Heart left ventricle (tissue), 16 donors: ENCODE data around the gene MKRN1. TPM values are rescaled to one million over a fixed set of nuclear protein-coding genes. Genes with fewer than 3 reads are reported as not detected.

Experiments
- ATAC-seq, 4 donors: fragments of 200-7000 bp; cut with Tn5 transposase; one replicate each; pipeline ENCODE4 v1.9.1; 2020 to 2022; ENCODE audit warnings: moderate library complexity in 4 of 4, mild to moderate bottlenecking in 3 of 4, moderate number of reproducible peaks in 1 of 4
- DNase-seq, 5 donors: peaks; one replicate each; pipeline ENCODE4 v3.0.0-alpha.2; 2020
- H3K27ac ChIP-seq, 12 donors: fragments of 200-600 bp; sonication (generic) in 4 of 12; one replicate each; pipeline versions ENCODE4 v1.5.0 to v1.8.0; 2016 to 2022; ENCODE audit warnings: mild to moderate bottlenecking in 2 of 12
- H3K27me3 ChIP-seq, 9 donors: fragments of 200-600 bp; sonication (generic) in 2 of 9; one replicate each; pipeline versions ENCODE4 v1.5.1 to v1.8.0; 2016 to 2022; ENCODE audit warnings: mild to moderate bottlenecking in 3 of 9
- H3K36me3 ChIP-seq, 9 donors: fragments of 200-600 bp; sonication (generic) in 2 of 9; one replicate each; pipeline versions ENCODE4 v1.5.0 to v1.8.0; 2018 to 2022; ENCODE audit warnings: mild to moderate bottlenecking in 2 of 9
- H3K4me1 ChIP-seq, 12 donors: fragments of 200-600 bp; sonication (generic) in 4 of 12; one replicate each; pipeline versions ENCODE4 v1.5.0 to v1.8.0; 2016 to 2022; ENCODE audit warnings: mild to moderate bottlenecking in 3 of 12
- H3K4me3 ChIP-seq, 12 donors: fragments of 200-600 bp; sonication (generic) in 4 of 12; one replicate each; pipeline versions ENCODE4 v1.5.0 to v1.8.0; 2017 to 2022; ENCODE audit warnings: mild to moderate bottlenecking in 9 of 12, moderate library complexity in 4 of 12
- H3K9me3 ChIP-seq, 12 donors: fragments of 200-600 bp; sonication (generic) in 4 of 12; one replicate each; pipeline versions ENCODE4 v1.5.0 to v1.8.0; 2016 to 2022; ENCODE audit warnings: mild to moderate bottlenecking in 1 of 12
- POLR2A ChIP-seq, 2 donors: fragments of 450-650 bp; IDR thresholded peaks; one replicate each; pipeline ENCODE4 v1.6.1; 2017; ENCODE audit warnings: antibody characterized with exemption in 2 of 2, mild to moderate bottlenecking in 2 of 2, moderate library complexity in 2 of 2
- WGBS, 4 donors: extraction: QIAGEN DNeasy Blood & Tissue Kit in 2 of 4; methylation state at CpG; one replicate each; pipeline versions ENCODE4 v1.1.5 to v1.1.7; 2013 to 2018; 5-methylcytosine and 5-hydroxymethylcytosine counted together
- intact Hi-C, 10 donors: fragments of 100-400 bp; cut with DNase I; formaldehyde crosslinking; loops; one replicate each; pipeline versions ENCODE4 v1.11.1 to v1.14.2; 2022
- polyA plus RNA-seq, 2 donors: library from polyadenylated mRNA; stranded (reverse); fragments of 200-250 nt; gene quantifications; one replicate each; pipeline ENCODE4 v1.2.3, GENCODE V29; 2013
- total RNA-seq, 9 donors: library from RNA; depleted of rRNA in 2 of 9; stranded (reverse); fragments of >200 nt in 2 of 9; fragmentation: NEBNext Ultra II Directional in 3 of 9; extraction: Animal tissue kit (Norgen Biotek cat#: 25700) in 3 of 9; gene quantifications; one replicate each; pipeline versions ENCODE4 v1.1.0 to v1.2.4, GENCODE V29; 2016 to 2023
- TF ChIP-seq, protein P1 (sequence below), 12 donors: fragments of 200-600 bp; sonication (generic) in 4 of 12; IDR thresholded peaks; one replicate each; pipeline versions ENCODE4 v1.5.0 to v1.8.0; 2018 to 2022; ENCODE audit warnings: antibody characterized with exemption in 12 of 12, mild to moderate bottlenecking in 5 of 12
- donor health status: ischemic (EF 13 %, LVEDD 7.1; RV severe dilation, severe dysfunction).
- donor health status: healthy with polysubstance abuse.
- donor health status: DM: no; HTN: yes; CAD: no.
- donor health status: DM: no; HTN: no; CAD: no.
- donor health status: ischemic (EF 25% LVEDD 6.9; RV normal size, moderate dysfunction).
- donor health status: ischemic (EF 25% LVEDD 5.7; RV mildly dilated, moderate dysfunction).
- donor health status: healthy.
- donor health status: DM: yes; HTN: yes; CAD: no.
- donor health status: ischemic (EF 35%, LVEDD 5.7; RV mildly dilated, moderate dysfunction).
- donor health status: nonischemic (EF 11% LVEDD 7.7; RV severe dilation, severe dysfunction).
- donor health status: DM: yes; HTN: yes; CAD: no.
- donor health status: PGD.
- donor health status: ischemic (EF 29% LVEDD 5.4; RV normal size, mild dysfunction).
- donor health status: nonischemic (EF 23%, LVEDD 6.1; RV moderate dilation, normal function).

The MKRN1 gene
- total and polyA plus RNA-seq, 11 donors: 45.2 to 109 (median 87.7) TPM

DNA sequence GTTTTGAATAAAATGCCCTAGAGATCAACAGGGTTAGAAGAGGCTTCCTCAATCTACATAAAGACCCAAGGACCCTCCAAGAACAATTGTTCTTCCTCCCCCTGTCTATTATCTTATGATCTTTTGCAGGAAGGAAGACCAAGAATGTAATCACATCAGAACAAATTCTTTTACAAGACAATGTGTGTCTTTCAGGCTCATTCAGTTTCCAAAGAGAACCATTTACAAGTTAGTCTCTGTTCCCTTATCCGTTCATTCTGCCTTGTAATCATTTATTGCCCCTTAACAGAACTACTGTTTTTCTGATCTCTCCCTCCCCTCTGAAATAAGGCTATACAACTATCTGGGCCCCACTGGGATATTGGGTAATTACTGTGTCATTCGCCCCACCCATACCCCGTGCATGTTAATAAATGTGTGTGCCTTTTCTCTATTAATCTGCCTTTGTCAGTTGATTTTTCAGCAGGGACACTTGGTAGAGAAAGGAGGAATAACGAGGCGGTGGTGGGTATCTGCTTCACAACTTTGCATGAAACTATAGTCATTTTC, 5.7 kb upstream of the MKRN1 start:
- no peak for TF ChIP-seq POLR2A (IDR thresholded peaks at IDR 0.05)
- TF ChIP-seq, protein P1, sequence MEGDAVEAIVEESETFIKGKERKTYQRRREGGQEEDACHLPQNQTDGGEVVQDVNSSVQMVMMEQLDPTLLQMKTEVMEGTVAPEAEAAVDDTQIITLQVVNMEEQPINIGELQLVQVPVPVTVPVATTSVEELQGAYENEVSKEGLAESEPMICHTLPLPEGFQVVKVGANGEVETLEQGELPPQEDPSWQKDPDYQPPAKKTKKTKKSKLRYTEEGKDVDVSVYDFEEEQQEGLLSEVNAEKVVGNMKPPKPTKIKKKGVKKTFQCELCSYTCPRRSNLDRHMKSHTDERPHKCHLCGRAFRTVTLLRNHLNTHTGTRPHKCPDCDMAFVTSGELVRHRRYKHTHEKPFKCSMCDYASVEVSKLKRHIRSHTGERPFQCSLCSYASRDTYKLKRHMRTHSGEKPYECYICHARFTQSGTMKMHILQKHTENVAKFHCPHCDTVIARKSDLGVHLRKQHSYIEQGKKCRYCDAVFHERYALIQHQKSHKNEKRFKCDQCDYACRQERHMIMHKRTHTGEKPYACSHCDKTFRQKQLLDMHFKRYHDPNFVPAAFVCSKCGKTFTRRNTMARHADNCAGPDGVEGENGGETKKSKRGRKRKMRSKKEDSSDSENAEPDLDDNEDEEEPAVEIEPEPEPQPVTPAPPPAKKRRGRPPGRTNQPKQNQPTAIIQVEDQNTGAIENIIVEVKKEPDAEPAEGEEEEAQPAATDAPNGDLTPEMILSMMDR (IDR thresholded peaks at IDR 0.05): no peak
- Histone ChIP-seq H3K27ac (no peak overlapping the region), H3K9me3 (no peaks in the 10 kb centered on the region), H3K36me3 (no peaks in the 10 kb centered on the region), H3K27me3 (no peaks in the 10 kb centered on the region), H3K4me3 (no peak overlapping the region), H3K4me1 (peaks cover 0 to 7% (median 0%) of the 10 kb centered on the region in 12 donors)
- 65 to 72% (median 66%) methylated on average over 5 of the region's 5 CpGs for WGBS, 4 donors
- DNase-seq: no peak
- ATAC-seq: no peak
- intact Hi-C loops: no loop called here

DNA sequence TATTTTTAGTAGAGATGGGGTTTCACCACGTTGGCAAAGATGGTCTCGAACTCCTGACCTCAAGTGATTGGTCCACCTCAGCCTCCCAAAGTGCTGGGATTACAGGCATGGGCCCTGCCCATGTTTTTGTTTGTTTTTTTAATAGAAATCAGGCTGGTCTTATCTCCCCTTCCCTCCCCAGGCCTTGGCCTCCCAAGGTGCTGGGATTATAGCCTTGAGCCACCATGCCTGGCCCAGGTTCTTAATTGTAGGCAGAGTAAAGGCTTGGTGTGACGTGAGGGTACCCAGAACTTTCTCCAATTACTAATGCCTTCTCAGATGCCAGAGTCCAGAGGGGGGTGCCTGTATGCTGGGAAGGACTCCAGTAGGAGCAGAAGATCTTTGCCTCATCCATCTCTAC, 5.2 kb upstream of the MKRN1 start:
- DNase-seq (no peak), ATAC-seq (no peak)
- Histone ChIP-seq H3K4me3 (no peak overlapping the region), H3K27ac (no peak overlapping the region), H3K4me1 (peaks cover 0 to 11% (median 2%) of the 10 kb centered on the region in 12 donors), H3K9me3 (no peaks in the 10 kb centered on the region), H3K36me3 (no peaks in the 10 kb centered on the region), H3K27me3 (no peaks in the 10 kb centered on the region)
- TF ChIP-seq, protein P1 (IDR thresholded peaks at IDR 0.05): no peak
- TF ChIP-seq POLR2A (IDR thresholded peaks at IDR 0.05): no peak
- intact Hi-C loops: no loop called here
- 85 to 91% (median 88%) methylated on average over 3 of the region's 3 CpGs for WGBS, 4 donors

DNA sequence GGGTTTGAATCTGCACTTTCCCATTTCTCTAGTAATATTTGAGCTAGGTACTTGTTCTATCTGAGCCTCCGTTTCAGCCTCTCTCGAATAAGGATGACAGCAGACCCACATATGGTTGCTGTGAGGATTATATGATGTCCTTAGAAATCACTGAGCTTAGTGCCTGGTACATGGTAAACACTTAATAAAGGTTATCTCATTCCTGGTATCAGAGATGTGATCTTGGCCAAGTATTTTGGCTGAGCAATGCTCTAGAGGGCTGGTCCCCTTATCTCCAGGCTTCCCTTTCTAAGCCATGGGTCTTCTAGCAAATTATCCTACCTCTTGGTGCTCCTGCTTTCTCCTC, 407 bp upstream of the MKRN1 start:
- no peaks in the 10 kb centered on the region for H3K36me3 ChIP-seq
- WGBS, 4 donors: 0 to 9% (median 3%) methylated on average over 2 of the region's 2 CpGs
- no peaks in the 10 kb centered on the region for H3K27me3 ChIP-seq
- TF ChIP-seq POLR2A (IDR thresholded peaks at IDR 0.05): no peak
- TF ChIP-seq, protein P1 (IDR thresholded peaks at IDR 0.05): no peak
- intact Hi-C loops: loop anchor here in 7 of 10 donors (1.0 to 10.0 kb wide), 6 partner anchors 38 to 178 kb away; no protein-coding TSS in a partner anchor
- no peaks in the 10 kb centered on the region for H3K9me3 ChIP-seq
- DNase-seq (no peak), ATAC-seq (no peak)
- H3K4me3 ChIP-seq: peak overlapping the region; percentile 68 to 100 (median 94)
- peak overlapping the region in 10 of 12 donors; percentile 73 to 91 (median 84) for H3K27ac ChIP-seq
- peaks cover 0 to 33% (median 22%) of the 10 kb centered on the region in 12 donors for H3K4me1 ChIP-seq

DNA sequence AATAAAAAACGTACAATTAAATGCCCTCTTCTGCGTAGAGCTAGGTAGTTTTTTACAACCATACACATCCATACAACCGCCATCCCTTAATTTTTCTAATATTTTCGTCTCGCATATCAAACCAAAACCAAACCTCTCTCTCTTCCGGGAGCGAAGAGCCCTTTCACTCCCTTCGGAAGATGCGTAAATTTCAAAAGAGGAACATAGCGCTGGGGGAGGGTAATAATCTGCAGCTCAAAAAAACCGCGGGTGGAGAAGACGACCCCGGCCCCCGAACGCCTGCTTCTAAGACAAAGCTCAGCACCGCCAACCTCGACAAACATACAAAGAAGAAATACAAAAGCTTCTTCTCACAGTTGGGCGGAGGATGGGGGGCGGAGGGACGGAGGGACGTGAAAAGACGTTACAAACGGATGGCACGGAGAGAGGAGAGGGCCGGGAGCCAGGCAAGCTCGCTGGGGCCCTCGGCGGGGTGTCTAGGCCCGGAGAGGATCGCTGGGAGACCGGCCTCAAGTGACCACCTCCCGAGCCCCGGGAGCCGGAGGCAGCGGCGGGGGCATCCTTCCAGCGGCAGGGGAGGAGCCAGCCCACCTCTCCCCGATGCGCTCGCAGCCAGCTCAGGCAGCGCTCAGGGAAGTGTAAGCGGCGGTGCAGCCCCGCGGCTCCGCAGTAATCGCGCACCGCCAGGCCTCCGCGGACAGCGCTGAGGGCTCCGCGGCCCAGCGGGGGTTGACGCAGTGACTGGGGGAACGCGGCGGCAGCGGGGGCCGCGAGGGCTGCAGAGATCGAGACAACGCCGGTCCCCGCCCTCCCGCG, 851 bp downstream of the MKRN1 start:
- H3K27me3 ChIP-seq: no peaks in the 10 kb centered on the region
- H3K4me3 ChIP-seq: peak overlapping the region; percentile 68 to 100 (median 94)
- no peak for TF ChIP-seq POLR2A (IDR thresholded peaks at IDR 0.05)
- TF ChIP-seq, protein P1 (IDR thresholded peaks at IDR 0.05): no peak
- peak overlapping the region; percentile 73 to 91 (median 84) for H3K27ac ChIP-seq
- no peaks in the 10 kb centered on the region for H3K36me3 ChIP-seq
- ATAC-seq (peak in 3 of 4 donors; percentile 23 to 46 (median 46)), DNase-seq (peak; percentile 17 to 71 (median 37))
- no peaks in the 10 kb centered on the region for H3K9me3 ChIP-seq
- peaks cover 0 to 33% (median 22%) of the 10 kb centered on the region in 12 donors for H3K4me1 ChIP-seq
- intact Hi-C loops: loop anchor here in 7 of 10 donors (1.0 to 10.0 kb wide), 6 partner anchors 39 to 179 kb away; no protein-coding TSS in a partner anchor
- 0 to 1% (median 1%) methylated on average over 31 to 69 of the region's 69 CpGs for WGBS, 4 donors
